Mammary epithelial cell (primary cell): Measurements from ENCODE around the gene FOXE1.

Experiments used
- EZH2 ChIP-seq: IDR thresholded peaks from 2 replicates; pipeline ENCODE4 v1.6.1; 2012; ENCODE audit warnings: low read length, inconsistent platforms, borderline replicate concordance
- TF ChIP-seq, protein P1 (sequence below), 2 donors: IDR thresholded peaks in 1 of 2; conservative IDR thresholded peaks in 1 of 2; 2 replicates each; pipeline ENCODE4 v1.5.1; 2011 to 2012; ENCODE audit warnings: inconsistent platforms in 2 of 2, low read length in 2 of 2, mild to moderate bottlenecking in 2 of 2, control low read depth in 1 of 2, low read depth in 1 of 2; ENCODE audit not compliant: insufficient read depth in 1 of 2; ENCODE audit errors: extremely low read depth in 1 of 2

DNA sequence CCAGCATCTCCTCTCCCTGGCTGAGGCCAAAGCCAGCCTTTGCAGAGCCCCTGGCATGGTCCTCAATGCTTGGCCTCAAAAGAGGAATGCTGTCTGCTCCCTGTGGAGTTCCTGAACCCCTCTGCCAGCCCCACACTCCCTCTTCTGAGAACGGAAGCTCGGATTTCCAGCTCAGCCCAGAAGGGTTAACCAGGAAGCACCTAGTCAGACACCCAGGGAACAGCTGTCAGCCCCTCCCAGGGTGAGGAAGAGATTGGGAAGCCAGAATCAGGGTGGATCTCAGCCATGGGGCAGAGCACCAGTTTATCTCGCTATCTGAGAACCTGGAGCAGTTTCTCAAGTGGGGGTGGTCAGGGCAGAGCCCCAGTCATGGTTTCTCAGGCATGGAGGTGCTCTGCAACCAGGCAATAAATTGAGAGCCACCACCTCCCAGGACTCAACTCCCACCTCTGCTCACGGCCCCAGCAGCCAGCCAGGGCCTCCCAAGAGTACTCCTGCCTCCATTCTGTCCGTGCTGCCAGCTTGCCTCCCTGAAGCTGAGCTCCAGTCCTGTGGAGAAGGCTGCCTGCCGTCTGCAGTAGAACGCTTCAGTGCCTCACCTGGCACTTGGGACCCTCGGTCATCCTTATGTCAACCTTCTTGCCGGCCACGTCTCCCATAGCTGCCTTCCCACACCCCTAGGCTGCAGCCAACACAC lies 7.6 kb downstream of the FOXE1 start:
- no peak for TF ChIP-seq EZH2
- TF ChIP-seq, protein P1, sequence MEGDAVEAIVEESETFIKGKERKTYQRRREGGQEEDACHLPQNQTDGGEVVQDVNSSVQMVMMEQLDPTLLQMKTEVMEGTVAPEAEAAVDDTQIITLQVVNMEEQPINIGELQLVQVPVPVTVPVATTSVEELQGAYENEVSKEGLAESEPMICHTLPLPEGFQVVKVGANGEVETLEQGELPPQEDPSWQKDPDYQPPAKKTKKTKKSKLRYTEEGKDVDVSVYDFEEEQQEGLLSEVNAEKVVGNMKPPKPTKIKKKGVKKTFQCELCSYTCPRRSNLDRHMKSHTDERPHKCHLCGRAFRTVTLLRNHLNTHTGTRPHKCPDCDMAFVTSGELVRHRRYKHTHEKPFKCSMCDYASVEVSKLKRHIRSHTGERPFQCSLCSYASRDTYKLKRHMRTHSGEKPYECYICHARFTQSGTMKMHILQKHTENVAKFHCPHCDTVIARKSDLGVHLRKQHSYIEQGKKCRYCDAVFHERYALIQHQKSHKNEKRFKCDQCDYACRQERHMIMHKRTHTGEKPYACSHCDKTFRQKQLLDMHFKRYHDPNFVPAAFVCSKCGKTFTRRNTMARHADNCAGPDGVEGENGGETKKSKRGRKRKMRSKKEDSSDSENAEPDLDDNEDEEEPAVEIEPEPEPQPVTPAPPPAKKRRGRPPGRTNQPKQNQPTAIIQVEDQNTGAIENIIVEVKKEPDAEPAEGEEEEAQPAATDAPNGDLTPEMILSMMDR (conservative IDR thresholded peaks at IDR 0.05 in 1 of 2, IDR thresholded peaks at IDR 0.05 in 1 of 2; ENCODE audit: extremely low read depth in 1 of 2, insufficient read depth in 1 of 2, low read depth in 1 of 2, low read length in 2 of 2), result no peak
